ENCODE measurements around the gene EXOC6B. TPM values are rescaled to one million over a fixed set of nuclear protein-coding genes. Genes with fewer than 3 reads are reported as not detected.

EXOC6B gene
- total and polyA plus RNA-seq, 10 of the 15 experiments (the other 5 are each of a cell fraction or from before 2014, with no cell fraction given) = 0.23 to 2.2 (median 1.2) TPM

DNA sequence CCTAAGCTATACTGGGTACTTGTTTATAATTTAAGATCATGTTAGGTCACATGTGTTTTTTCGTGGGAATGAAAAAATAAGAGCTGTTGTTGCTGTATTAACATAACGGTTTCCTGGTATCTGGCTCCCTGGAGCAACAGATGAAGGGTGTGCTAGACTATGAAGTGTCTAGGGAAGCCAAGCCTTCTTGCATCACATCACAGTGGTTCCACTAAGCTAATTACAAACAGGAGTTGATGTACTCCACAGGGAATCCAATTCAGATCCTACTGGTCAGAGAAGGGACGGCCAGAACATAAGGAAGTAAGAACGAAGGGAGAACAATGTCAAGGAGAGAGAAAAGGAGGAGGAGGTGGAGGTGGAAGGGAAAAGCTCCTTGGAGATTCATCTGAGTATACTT, 485.2 kb downstream of the EXOC6B start:
- in situ Hi-C loops (cut with MboI) = no loop called here
- RAD21 ChIA-PET (ENCODE audit: unreplicated experiment) = no interaction called here

More for the DNA sequence above, 485.2 kb downstream of the EXOC6B start:
- H3K4me3 ChIP-seq = no peak overlapping the region
- SMC1A ChIA-PET (ENCODE audit: uncharacterized antibody, unreplicated experiment) = interaction anchor here (0.9 kb wide), 1 partner anchor 10 kb away, joined by 3 read pairs; no protein-coding TSS in a partner anchor
- CTCF ChIA-PET = interaction anchor here (3.0 kb wide), 1 partner anchor 15 kb away, joined by 11 read pairs; no protein-coding TSS in a partner anchor
- 46% methylated on average over 4 of the region's 4 CpGs for WGBS (ENCODE audit: insufficient coverage, insufficient replicate concordance, low lambda C conversion rate, missing lambda C conversion rate)
- H4K20me1 ChIP-seq (ENCODE audit: control insufficient read depth, insufficient read depth) = no peaks in the 10 kb centered on the region
- DNase-seq (ENCODE audit: low read depth, low spot score) (no peak), ATAC-seq (no peak), FAIRE-seq (no peak)
- H3K27ac ChIP-seq (ENCODE audit: control insufficient read depth, insufficient read depth) = no peak overlapping the region
- intact Hi-C loops (cut with micrococcal nuclease; ENCODE audit: unreplicated experiment) = no loop called here
- BruUV-seq (replicated peaks) = no TSS peak
- H3K9me3 ChIP-seq (replicated peaks; ENCODE audit: control insufficient read depth, insufficient read depth, low read length) = no peaks in the 10 kb centered on the region
- H3K4me1 ChIP-seq (ENCODE audit: control insufficient read depth, insufficient read depth, low read length) = no peaks in the 10 kb centered on the region
- no peaks in the 10 kb centered on the region for H3K79me2 ChIP-seq (ENCODE audit: control insufficient read depth, insufficient read depth, low read length)
- no peak overlapping the region for H3K9ac ChIP-seq (ENCODE audit: control insufficient read depth, insufficient read depth, low read length)
- no peak overlapping the region for H2AFZ ChIP-seq (ENCODE audit: control insufficient read depth, low read depth, low read length)
- H3K27me3 ChIP-seq (replicated peaks in 1 of 2; ENCODE audit: control insufficient read depth in 2 of 2, insufficient read depth in 2 of 2, low read length in 1 of 2) = no peaks in the 10 kb centered on the region
- no peaks in the 10 kb centered on the region for H3K36me3 ChIP-seq (ENCODE audit: control insufficient read depth in 2 of 2, insufficient read depth in 2 of 2, low read length in 1 of 2)
- POLR2A ChIA-PET = no interaction called here
- TF ChIP-seq LARP7 (IDR thresholded peaks at IDR 0.05) (no peak), ZBTB33 (IDR thresholded peaks at IDR 0.05) (no peak), ZBTB4 (CRISPR knock-in tag; IDR thresholded peaks at IDR 0.05) (no peak), POLR2A (IDR thresholded peaks at IDR 0.05; ENCODE audit: low read depth, low read length) (no peak), NFIC (IDR thresholded peaks at IDR 0.05; ENCODE audit: low read depth, low read length) (no peak)
- H3K4me2 ChIP-seq (ENCODE audit: control insufficient read depth, insufficient read depth) = no peak overlapping the region

All from GM12878 (cell line).